PFSK-1 (cell line): ENCODE data around the gene CACNA1C.

Source experiments
- FOXP2 ChIP-seq: optimal IDR thresholded peaks from 2 replicates; pipeline ENCODE3; 2011; ENCODE audit warnings: borderline replicate concordance, control low read depth, inconsistent platforms; ENCODE audit not compliant: insufficient read depth; ENCODE audit errors: extremely low read length, extremely low read depth
- REST ChIP-seq, 2 experiments: IDR thresholded peaks; 2 replicates each; pipeline versions ENCODE4 v1.6.1 to v1.8.0; 2011 to 2012; ENCODE audit warnings: low read depth in 2 of 2, low read length in 2 of 2, control low read depth in 1 of 2, inconsistent platforms in 1 of 2, mild to moderate bottlenecking in 1 of 2, moderate library complexity in 1 of 2; ENCODE audit not compliant: insufficient read depth in 1 of 2
- TAF1 ChIP-seq: IDR thresholded peaks from 2 replicates; pipeline ENCODE4 v1.6.1; 2012; ENCODE audit warnings: low read length, control low read depth, borderline replicate concordance; ENCODE audit not compliant: insufficient read depth

GRCh38 chr12:2382370-2383155, 329.8 kb downstream of the CACNA1C start:
- no peak for TF ChIP-seq REST (IDR thresholded peaks at IDR 0.05; ENCODE audit: insufficient read depth in 1 of 2, low read depth in 2 of 2, low read length in 2 of 2)
- TF ChIP-seq FOXP2, result no peak
- no peak for TF ChIP-seq TAF1
